ENCODE results near the gene C3orf20. TPM values are rescaled to one million over a fixed set of nuclear protein-coding genes. Genes with fewer than 3 reads are reported as not detected.

The C3orf20 gene
- total RNA-seq, 4 donors from 2014 or later: 0.07 to 0.73 TPM; not detected in 2

DNA sequence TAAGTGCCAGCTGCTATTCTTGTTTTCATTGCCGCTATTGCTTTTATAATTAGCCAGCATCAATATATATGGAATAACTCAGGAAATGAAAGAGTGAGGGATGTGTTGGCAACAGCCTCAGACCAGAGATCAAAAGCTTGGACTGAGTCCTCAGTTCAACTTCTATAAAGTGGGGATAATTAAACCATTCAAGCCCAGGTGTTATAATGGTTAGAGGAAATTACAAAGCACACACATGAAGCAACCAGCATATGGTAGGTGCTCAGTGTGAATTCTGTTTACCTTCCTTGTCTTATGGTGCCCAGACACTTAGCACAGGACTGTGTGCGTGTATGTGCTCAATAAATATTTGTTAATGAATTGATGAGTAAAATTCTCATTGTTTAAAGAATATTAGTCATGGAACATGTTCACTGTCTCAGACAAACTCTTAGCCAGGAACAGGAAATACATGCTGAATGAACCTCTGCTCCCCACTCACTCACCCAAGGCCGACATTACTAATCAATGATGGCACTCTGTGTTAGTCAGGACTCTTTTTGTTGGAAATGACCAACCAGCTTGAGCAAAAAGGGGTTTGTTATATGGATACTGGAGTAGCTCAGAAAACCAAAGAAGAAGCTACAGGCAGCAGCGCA is 40.1 kb upstream of the C3orf20 start:
- Histone ChIP-seq H3K27ac (no peak overlapping the region), H3K9me3 (no peaks in the 10 kb centered on the region)

DNA sequence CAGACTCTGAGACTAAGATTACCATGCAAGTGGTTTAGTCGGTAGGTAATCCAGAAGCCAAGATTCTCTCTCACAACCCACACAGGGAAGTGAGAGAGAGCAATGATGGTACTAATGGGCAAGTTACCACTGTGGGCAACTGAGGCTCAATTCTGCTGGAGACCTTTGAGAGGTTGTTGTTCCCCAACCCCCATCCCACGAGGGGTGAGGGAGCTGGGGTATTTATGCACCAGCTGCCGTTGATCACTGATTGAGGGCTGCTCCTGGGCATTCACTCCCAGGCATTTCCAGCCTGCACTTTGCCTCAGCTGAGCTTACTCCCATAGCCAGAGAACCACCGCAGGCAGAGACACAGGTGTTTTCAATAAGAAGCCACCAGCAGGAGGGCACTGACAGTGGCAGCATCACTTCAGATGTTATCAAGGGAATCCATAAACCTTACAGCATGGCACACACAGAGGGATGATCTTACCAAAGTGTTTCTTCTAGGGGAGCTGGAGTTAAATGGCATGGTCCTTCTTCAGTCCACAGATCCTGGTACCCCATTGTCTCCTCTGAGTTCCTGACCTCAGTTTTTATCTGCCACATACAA is 38.3 kb upstream of the C3orf20 start:
- H3K4me1 ChIP-seq: no peaks in the 10 kb centered on the region
- H3K4me3 ChIP-seq: no peak overlapping the region
- H3K27ac ChIP-seq: no peak overlapping the region
- H3K36me3 ChIP-seq: no peaks in the 10 kb centered on the region
- peaks cover 0 to 3% of the 10 kb centered on the region in 2 donors for H3K27me3 ChIP-seq
- TF ChIP-seq POLR2A (IDR thresholded peaks at IDR 0.05): no peak
- TF ChIP-seq, protein P1, sequence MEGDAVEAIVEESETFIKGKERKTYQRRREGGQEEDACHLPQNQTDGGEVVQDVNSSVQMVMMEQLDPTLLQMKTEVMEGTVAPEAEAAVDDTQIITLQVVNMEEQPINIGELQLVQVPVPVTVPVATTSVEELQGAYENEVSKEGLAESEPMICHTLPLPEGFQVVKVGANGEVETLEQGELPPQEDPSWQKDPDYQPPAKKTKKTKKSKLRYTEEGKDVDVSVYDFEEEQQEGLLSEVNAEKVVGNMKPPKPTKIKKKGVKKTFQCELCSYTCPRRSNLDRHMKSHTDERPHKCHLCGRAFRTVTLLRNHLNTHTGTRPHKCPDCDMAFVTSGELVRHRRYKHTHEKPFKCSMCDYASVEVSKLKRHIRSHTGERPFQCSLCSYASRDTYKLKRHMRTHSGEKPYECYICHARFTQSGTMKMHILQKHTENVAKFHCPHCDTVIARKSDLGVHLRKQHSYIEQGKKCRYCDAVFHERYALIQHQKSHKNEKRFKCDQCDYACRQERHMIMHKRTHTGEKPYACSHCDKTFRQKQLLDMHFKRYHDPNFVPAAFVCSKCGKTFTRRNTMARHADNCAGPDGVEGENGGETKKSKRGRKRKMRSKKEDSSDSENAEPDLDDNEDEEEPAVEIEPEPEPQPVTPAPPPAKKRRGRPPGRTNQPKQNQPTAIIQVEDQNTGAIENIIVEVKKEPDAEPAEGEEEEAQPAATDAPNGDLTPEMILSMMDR (IDR thresholded peaks at IDR 0.05): no peak
- no peak for DNase-seq
- intact Hi-C loops (cut with DNase I; ENCODE audit: low total_unique reads): no loop called here
- H3K9me3 ChIP-seq: no peaks in the 10 kb centered on the region

More for the DNA sequence above, 40.1 kb upstream of the C3orf20 start:
- Histone ChIP-seq H3K27me3 (no peaks in the 10 kb centered on the region), H3K4me1 (no peaks in the 10 kb centered on the region), H3K36me3 (no peaks in the 10 kb centered on the region), H3K4me3 (no peak overlapping the region)
- TF ChIP-seq, protein P1 (IDR thresholded peaks at IDR 0.05): no peak
- TF ChIP-seq POLR2A (IDR thresholded peaks at IDR 0.05): no peak
- intact Hi-C loops (cut with DNase I; ENCODE audit: low total_unique reads): no loop called here
- DNase-seq: no peak

DNA sequence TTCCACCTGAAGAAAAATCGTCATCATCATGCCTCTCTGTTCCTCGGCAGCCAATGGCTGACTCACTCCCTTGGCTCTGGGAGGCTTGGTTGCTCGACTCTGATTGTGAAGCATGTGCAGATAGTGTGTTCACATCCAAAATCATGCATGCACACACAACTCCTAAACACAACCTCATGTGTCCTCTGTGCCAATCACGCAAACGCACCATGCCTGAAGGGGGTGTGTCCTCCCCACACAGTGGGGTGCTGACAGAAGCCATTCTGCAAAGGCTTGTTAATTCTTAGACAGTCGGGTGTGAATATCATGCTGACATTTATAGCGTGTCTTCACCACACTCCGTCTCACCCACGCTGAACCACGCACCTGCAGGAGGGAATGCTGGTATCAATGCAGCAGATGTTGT is 34.8 kb upstream of the C3orf20 start:
- no peak for TF ChIP-seq POLR2A (IDR thresholded peaks at IDR 0.05)
- TF ChIP-seq, protein P1 (IDR thresholded peaks at IDR 0.05): no peak
- DNase-seq: no peak
- no peak overlapping the region for H3K4me3 ChIP-seq
- no peaks in the 10 kb centered on the region for H3K4me1 ChIP-seq
- no peaks in the 10 kb centered on the region for H3K36me3 ChIP-seq
- H3K9me3 ChIP-seq: no peaks in the 10 kb centered on the region
- intact Hi-C loops (cut with DNase I; ENCODE audit: low total_unique reads): no loop called here
- H3K27me3 ChIP-seq: peaks cover 0 to 3% of the 10 kb centered on the region in 2 donors
- H3K27ac ChIP-seq: no peak overlapping the region

DNA sequence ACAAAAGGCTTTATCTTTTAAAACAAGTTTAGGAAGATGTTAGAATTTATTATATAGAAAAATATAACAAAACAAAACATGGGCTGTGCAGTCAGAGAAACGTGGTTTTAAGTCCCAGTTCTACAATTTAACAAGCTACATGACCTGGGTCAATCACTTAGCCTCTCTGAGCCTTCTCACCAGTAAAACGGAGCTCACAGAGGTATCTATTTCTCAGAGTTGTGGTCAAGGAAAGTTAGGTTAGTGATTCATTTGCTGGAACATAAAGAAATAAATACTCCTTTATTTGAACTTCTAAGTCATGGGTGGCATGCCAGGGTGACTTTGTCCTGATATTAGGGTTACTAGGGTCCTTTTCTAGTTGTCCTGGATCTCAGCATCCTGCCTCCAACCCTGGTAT is 34.2 kb upstream of the C3orf20 start:
- TF ChIP-seq, protein P1 (IDR thresholded peaks at IDR 0.05): no peak
- TF ChIP-seq POLR2A (IDR thresholded peaks at IDR 0.05): no peak
- Histone ChIP-seq H3K36me3 (no peaks in the 10 kb centered on the region), H3K4me3 (no peak overlapping the region), H3K27ac (no peak overlapping the region), H3K9me3 (no peaks in the 10 kb centered on the region), H3K27me3 (peaks cover 0 to 3% of the 10 kb centered on the region in 2 donors), H3K4me1 (no peaks in the 10 kb centered on the region)
- intact Hi-C loops (cut with DNase I; ENCODE audit: low total_unique reads): no loop called here
- no peak for DNase-seq

DNA sequence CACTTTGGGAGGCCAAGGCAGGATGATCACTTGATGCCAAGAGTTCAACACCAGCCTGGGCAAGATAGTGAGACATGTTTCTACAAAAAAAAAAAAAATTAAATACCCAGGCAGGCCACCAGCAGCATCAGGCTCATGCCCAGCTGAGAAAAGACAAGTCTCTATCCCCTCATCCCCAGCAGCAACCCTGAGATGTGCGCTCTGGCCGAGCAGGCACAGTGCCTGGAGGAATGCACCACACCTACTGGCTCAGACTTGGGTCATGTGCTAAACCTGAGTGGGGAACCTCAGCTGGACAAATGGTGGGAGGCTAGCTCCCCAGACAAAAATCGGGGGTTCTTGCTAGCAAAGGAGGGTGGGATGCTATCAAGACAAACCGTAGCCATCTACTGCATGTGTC is 33.6 kb upstream of the C3orf20 start:
- no peak overlapping the region for H3K27ac ChIP-seq
- H3K4me1 ChIP-seq: no peaks in the 10 kb centered on the region
- H3K4me3 ChIP-seq: no peak overlapping the region
- H3K9me3 ChIP-seq: no peaks in the 10 kb centered on the region
- peaks cover 0 to 3% of the 10 kb centered on the region in 2 donors for H3K27me3 ChIP-seq
- TF ChIP-seq, protein P1 (IDR thresholded peaks at IDR 0.05): no peak
- intact Hi-C loops (cut with DNase I; ENCODE audit: low total_unique reads): no loop called here
- no peak for DNase-seq
- no peaks in the 10 kb centered on the region for H3K36me3 ChIP-seq
